MM.1S (cell line): Measurements from ENCODE around the gene DENND1C.

Experiments
- DNase-seq: peaks from one replicate; pipeline ENCODE4 v3.0.0-alpha.2; 2015
- H2AFZ ChIP-seq: fragments of 300-600 bp; sonication (generic); 2 replicates; pipeline ENCODE4 v1.6.0; 2016; ENCODE audit warnings: antibody characterized with exemption, low read length
- H3F3A ChIP-seq: fragments of 300-600 bp; sonication (generic); 2 replicates; pipeline ENCODE4 v1.6.1; 2016; ENCODE audit warnings: mild to moderate bottlenecking, antibody characterized with exemption, low read length, moderate library complexity, mixed read lengths; ENCODE audit not compliant: insufficient read depth
- H3K27ac ChIP-seq: fragments of 300-600 bp; sonication (generic); 2 replicates; pipeline ENCODE4 v1.5.1; 2016; ENCODE audit warnings: mild to moderate bottlenecking, low read length
- H3K27me3 ChIP-seq: fragments of 300-600 bp; sonication (generic); replicated peaks from 2 replicates; pipeline ENCODE4 v1.6.0; 2016; ENCODE audit warnings: low read length; ENCODE audit not compliant: insufficient read depth
- H3K36me3 ChIP-seq: fragments of 300-600 bp; sonication (generic); replicated peaks from 2 replicates; pipeline ENCODE4 v1.6.1; 2016; ENCODE audit warnings: mild to moderate bottlenecking, low read length, mixed read lengths; ENCODE audit not compliant: insufficient read depth
- H3K4me1 ChIP-seq: fragments of 300-600 bp; sonication (generic); 2 replicates; pipeline ENCODE4 v1.6.1; 2016; ENCODE audit warnings: low read length, mixed read lengths
- H3K4me2 ChIP-seq: fragments of 300-600 bp; sonication (generic); 2 replicates; pipeline ENCODE4 v1.6.0; 2016; ENCODE audit warnings: low read depth, low read length
- H3K4me3 ChIP-seq: fragments of 300-600 bp; sonication (generic); 2 replicates; pipeline ENCODE4 v1.5.1; 2016; ENCODE audit warnings: low read length, mixed read lengths
- H3K79me2 ChIP-seq: fragments of 300-600 bp; sonication (generic); 2 replicates; pipeline ENCODE4 v1.6.1; 2016; ENCODE audit warnings: mixed run types, low read length, mixed read lengths
- H3K9ac ChIP-seq: fragments of 300-600 bp; sonication (generic); 2 replicates; pipeline ENCODE4 v1.6.1; 2016; ENCODE audit warnings: low read length, mixed read lengths
- H3K9me2 ChIP-seq: fragments of 300-600 bp; sonication (generic); replicated peaks from 2 replicates; pipeline ENCODE4 v1.6.1; 2016; ENCODE audit warnings: mild to moderate bottlenecking, low read length, mixed read lengths; ENCODE audit not compliant: insufficient read depth
- H3K9me3 ChIP-seq: fragments of 300-600 bp; sonication (generic); replicated peaks from 2 replicates; pipeline ENCODE4 v1.6.1; 2016; ENCODE audit warnings: mild to moderate bottlenecking, low read length, mixed read lengths; ENCODE audit not compliant: insufficient read depth
- H4K20me1 ChIP-seq: fragments of 300-600 bp; sonication (generic); 2 replicates; pipeline ENCODE4 v1.6.1; 2016; ENCODE audit warnings: mild to moderate bottlenecking, low read length, moderate library complexity, mixed read lengths; ENCODE audit not compliant: insufficient read depth
- CTCF ChIP-seq: fragments of 300-600 bp; sonication (generic); IDR thresholded peaks from 2 replicates; pipeline ENCODE4 v1.5.1; 2016; ENCODE audit warnings: antibody characterized with exemption, low read length, mixed read lengths
- EZH2 ChIP-seq: fragments of 300-600 bp; sonication (generic); optimal IDR thresholded peaks from 2 replicates; pipeline ENCODE3; 2017; ENCODE audit warnings: low read depth, mild to moderate bottlenecking, antibody characterized with exemption, low read length, mixed read lengths
- EZH2phosphoT487 ChIP-seq: fragments of 300-600 bp; sonication (generic); IDR thresholded peaks from 2 replicates; pipeline ENCODE4 v1.6.1; 2018; ENCODE audit warnings: antibody characterized with exemption, low read length

Gene DENND1C

GRCh38 chr19:6446452-6446851 lies 35.1 kb downstream of the DENND1C start:
- Histone ChIP-seq H3K4me1 (no peaks in the 10 kb centered on the region), H3K27ac (no peak overlapping the region), H3K9ac (no peak overlapping the region), H3K4me2 (no peak overlapping the region), H3K79me2 (no peaks in the 10 kb centered on the region), H3K27me3 (no peaks in the 10 kb centered on the region), H3K9me3 (no peaks in the 10 kb centered on the region), H3K9me2 (no peaks in the 10 kb centered on the region), H3K36me3 (no peaks in the 10 kb centered on the region), H2AFZ (no peak overlapping the region), H3K4me3 (no peak overlapping the region), H3F3A (no peaks in the 10 kb centered on the region), H4K20me1 (no peaks in the 10 kb centered on the region)
- no peak for DNase-seq
- no peak for TF ChIP-seq CTCF
- TF ChIP-seq EZH2: no peak
- no peak for TF ChIP-seq EZH2phosphoT487

DNA sequence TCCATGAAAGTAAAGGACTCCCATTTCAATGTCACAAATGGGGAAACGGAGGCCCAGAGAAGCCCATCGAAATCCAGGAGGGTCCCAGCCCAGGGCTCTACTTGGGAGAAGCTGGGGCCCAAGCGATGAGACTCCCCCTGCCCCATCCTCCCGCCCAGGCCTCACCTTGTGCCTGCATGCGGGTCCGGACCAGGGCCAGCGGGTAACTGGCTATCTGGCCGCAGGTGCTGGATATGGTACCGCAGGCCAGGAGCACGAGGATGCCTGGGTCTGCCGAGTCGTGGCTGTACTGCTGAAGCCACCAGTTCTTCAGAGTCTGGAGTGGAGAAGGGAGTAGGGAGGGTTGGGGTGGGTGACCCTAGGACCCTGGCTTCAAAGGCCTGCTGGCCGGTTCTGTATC lies 37.6 kb downstream of the DENND1C start:
- H3K27me3 ChIP-seq: peaks cover 8% of the 10 kb centered on the region
- H3K9me3 ChIP-seq: no peaks in the 10 kb centered on the region
- H2AFZ ChIP-seq: no peak overlapping the region
- H3K36me3 ChIP-seq: no peaks in the 10 kb centered on the region
- no peak overlapping the region for H3K4me2 ChIP-seq
- H3K27ac ChIP-seq: no peak overlapping the region
- no peaks in the 10 kb centered on the region for H3K79me2 ChIP-seq
- no peaks in the 10 kb centered on the region for H3K4me1 ChIP-seq
- no peaks in the 10 kb centered on the region for H4K20me1 ChIP-seq
- DNase-seq: no peak
- no peaks in the 10 kb centered on the region for H3K9me2 ChIP-seq
- H3K9ac ChIP-seq: no peak overlapping the region
- H3F3A ChIP-seq: no peaks in the 10 kb centered on the region
- H3K4me3 ChIP-seq: no peak overlapping the region
- TF ChIP-seq EZH2phosphoT487: no peak
- no peak for TF ChIP-seq EZH2
- no peak for TF ChIP-seq CTCF

DNA sequence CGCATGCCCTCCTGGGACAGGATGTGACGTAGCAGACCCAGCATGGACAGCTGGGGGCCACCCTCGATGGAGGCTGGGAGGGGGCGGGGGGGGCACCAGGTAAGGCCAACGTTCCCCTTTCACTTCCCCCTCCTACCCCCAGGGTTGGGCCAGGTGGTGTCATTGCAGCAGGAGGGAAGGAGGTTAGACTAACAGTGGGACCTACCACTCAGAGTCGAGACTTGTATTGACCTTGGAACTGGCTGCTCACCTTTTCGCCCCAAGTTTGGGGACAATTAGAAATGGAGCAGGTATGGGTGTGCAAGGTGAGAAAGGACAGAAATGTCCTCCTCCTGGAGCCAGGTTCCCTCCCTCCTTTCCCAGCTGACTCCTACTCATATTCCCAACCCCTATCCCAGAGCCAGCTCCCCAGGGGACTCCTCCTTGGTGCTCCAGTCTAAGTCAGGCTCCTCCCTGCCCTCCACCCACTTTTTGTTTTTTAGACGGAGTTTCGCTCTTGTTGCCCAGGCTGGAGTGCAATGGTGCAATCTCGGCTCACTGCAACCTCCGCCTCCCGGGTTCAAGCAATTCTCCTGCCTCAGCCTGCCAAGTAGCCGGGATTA lies 39.4 kb downstream of the DENND1C start:
- Histone ChIP-seq H3K9me2 (no peaks in the 10 kb centered on the region), H4K20me1 (no peaks in the 10 kb centered on the region), H3K27ac (no peak overlapping the region), H2AFZ (no peak overlapping the region), H3K4me1 (no peaks in the 10 kb centered on the region), H3K79me2 (no peaks in the 10 kb centered on the region), H3K9me3 (no peaks in the 10 kb centered on the region), H3K36me3 (no peaks in the 10 kb centered on the region), H3K9ac (no peak overlapping the region), H3K4me3 (no peak overlapping the region), H3K27me3 (peaks cover 15% of the 10 kb centered on the region), H3F3A (no peaks in the 10 kb centered on the region), H3K4me2 (no peak overlapping the region)
- TF ChIP-seq EZH2phosphoT487 (no peak), CTCF (no peak)
- DNase-seq: no peak
